HCT116 (cell line): ENCODE data around the gene LIX1. TPM values are rescaled to one million over a fixed set of nuclear protein-coding genes. Genes with fewer than 3 reads are reported as not detected.

ENCODE experiments used
- ATAC-seq: fragments of 200-7000 bp; cut with Tn5 transposase; 2 replicates; pipeline ENCODE4 v1.9.1; 2020; ENCODE audit warnings: mild to moderate bottlenecking, moderate library complexity
- BruUV-seq: library from RNA; stranded (reverse); fragments of 400-500 nt; replicated peaks from 2 replicates; lab custom pipeline; 2021; lab: Mats Ljungman, UMichigan
- CTCF ChIA-PET: fragments of 300-600 bp; sonication (Branson Sonifier 250); formaldehyde crosslinking; loops from one replicate; lab custom pipeline; 2021; ENCODE audit warnings: antibody characterized with exemption; lab: Charles Lee
- POLR2A ChIA-PET: fragments of 300-600, 350-600 bp; sonication (Branson Sonifier 250); formaldehyde crosslinking; loops from one replicate; lab custom pipeline; 2021; ENCODE audit warnings: antibody characterized with exemption; lab: Charles Lee
- RAD21 ChIA-PET, 2 experiments: fragments of 300-600 bp; sonication (Branson Sonifier 250); formaldehyde crosslinking; loops; one replicate each; lab custom pipeline; 2023; ENCODE audit warnings: low total read pairs in 2 of 2; ENCODE audit not compliant: uncharacterized antibody in 2 of 2, unreplicated experiment in 2 of 2, low non-redundant PET in 1 of 2; lab: Charles Lee
- DNase-seq: peaks from one replicate; pipeline ENCODE4 v3.0.0-alpha.2; 2010; ENCODE audit warnings: low read depth, low spot score
- H2AFZ ChIP-seq: fragments of 200-600 bp; shearing (Covaris generic), sonication (generic); 2 replicates; pipeline ENCODE4 v1.6.1; 2017; ENCODE audit warnings: low read depth, mixed run types, mixed read lengths, antibody characterized with exemption, low read length; ENCODE audit not compliant: poor library complexity, severe bottlenecking
- H3K27ac ChIP-seq: 2 replicates; pipeline ENCODE4 v1.5.1; 2012; ENCODE audit warnings: low read depth, low read length
- H3K27me3 ChIP-seq: fragments of 200-600 bp; sonication (generic); 2 replicates; pipeline ENCODE4 v1.6.1; 2016; ENCODE audit warnings: mixed run types, low read length, mixed read lengths; ENCODE audit not compliant: insufficient read depth
- H3K36me3 ChIP-seq, 2 experiments: fragments of 200-500 bp in 1 of 2; fragments of 200-600 bp in 1 of 2; sonication (Bioruptor generic) in 1 of 2; sonication (generic) in 1 of 2; 2 replicates each; pipeline versions ENCODE4 v1.5.1 to v1.6.1; 2014 to 2016; ENCODE audit warnings: low read length in 2 of 2, inconsistent platforms in 1 of 2, mixed read lengths in 1 of 2, mixed run types in 1 of 2; ENCODE audit not compliant: insufficient read depth in 2 of 2, control insufficient read depth in 1 of 2
- H3K4me1 ChIP-seq, 2 experiments: fragments of 200-600 bp in 1 of 2; sonication (generic) in 1 of 2; 2 replicates each; pipeline versions ENCODE4 v1.5.1 to v1.6.1; 2012 to 2017; ENCODE audit warnings: low read length in 2 of 2, inconsistent platforms in 1 of 2, mild to moderate bottlenecking in 1 of 2, mixed read lengths in 1 of 2, mixed run types in 1 of 2, moderate library complexity in 1 of 2; ENCODE audit not compliant: insufficient read depth in 2 of 2, control insufficient read depth in 1 of 2
- H3K4me2 ChIP-seq: fragments of 200-600 bp; sonication (generic); 2 replicates; pipeline ENCODE4 v1.6.1; 2017; ENCODE audit warnings: mixed run types, low read length, mixed read lengths
- H3K4me3 ChIP-seq, 2 experiments: fragments of 200-600 bp in 1 of 2; sonication (generic) in 1 of 2; replicated peaks in 1 of 2; 2 replicates each; pipeline ENCODE4 v1.5.1; 2011 to 2016; ENCODE audit warnings: low read length in 2 of 2, control low read depth in 1 of 2, low read depth in 1 of 2, mild to moderate bottlenecking in 1 of 2, mixed read lengths in 1 of 2, mixed run types in 1 of 2
- H3K79me2 ChIP-seq: fragments of 200-600 bp; sonication (generic); 2 replicates; pipeline ENCODE4 v1.6.1; 2017; ENCODE audit warnings: mild to moderate bottlenecking, mixed run types, low read length, moderate library complexity, mixed read lengths; ENCODE audit not compliant: insufficient read depth
- H3K9ac ChIP-seq: fragments of 200-600 bp; sonication (generic); 2 replicates; pipeline ENCODE4 v1.6.1; 2016; ENCODE audit warnings: low read length, mixed read lengths
- H3K9me2 ChIP-seq: fragments of 200-600 bp; sonication (generic), shearing (Covaris generic); 2 replicates; pipeline ENCODE4 v1.6.1; 2017; ENCODE audit warnings: mixed run types, mild to moderate bottlenecking, moderate library complexity; ENCODE audit not compliant: insufficient read depth
- H3K9me3 ChIP-seq, 2 experiments: fragments of 200-500 bp in 1 of 2; fragments of 200-600 bp in 1 of 2; sonication (Bioruptor generic) in 1 of 2; sonication (generic) in 1 of 2; 2 replicates each; pipeline ENCODE4 v1.6.1; 2014 to 2017; ENCODE audit warnings: low read length in 2 of 2, mixed read lengths in 2 of 2, inconsistent platforms in 1 of 2, low read depth in 1 of 2, mild to moderate bottlenecking in 1 of 2, mixed run types in 1 of 2, moderate library complexity in 1 of 2; ENCODE audit not compliant: control insufficient read depth in 1 of 2, insufficient read depth in 1 of 2
- H4K20me1 ChIP-seq: fragments of 200-600 bp; sonication (generic), shearing (Covaris generic); 2 replicates; pipeline ENCODE4 v1.6.1; 2017; ENCODE audit warnings: mixed run types, mild to moderate bottlenecking, moderate library complexity; ENCODE audit not compliant: insufficient read depth
- ATF3 ChIP-seq: IDR thresholded peaks from 2 replicates; pipeline ENCODE4 v1.6.1; 2012
- CBX3 ChIP-seq: IDR thresholded peaks from 2 replicates; pipeline ENCODE4 v1.6.1; 2012; ENCODE audit warnings: low read depth
- CEBPB ChIP-seq: IDR thresholded peaks from 2 replicates; pipeline ENCODE4 v1.6.1; 2012; ENCODE audit warnings: low read depth
- CTCF ChIP-seq, 3 experiments: fragments of 200-600 bp in 1 of 3; sonication (generic) in 1 of 3; IDR thresholded peaks in 2 of 3; conservative IDR thresholded peaks in 1 of 3; 2 replicates each; pipeline ENCODE4 v1.5.1; 2012 to 2017; ENCODE audit warnings: low read depth in 2 of 3, low read length in 2 of 3, antibody characterized with exemption in 1 of 3, borderline replicate concordance in 1 of 3, control low read depth in 1 of 3, mild to moderate bottlenecking in 1 of 3, mixed read lengths in 1 of 3, mixed run types in 1 of 3, moderate library complexity in 1 of 3; ENCODE audit not compliant: insufficient read depth in 1 of 3
- EGR1 ChIP-seq: IDR thresholded peaks from 2 replicates; pipeline ENCODE4 v1.6.1; 2012; ENCODE audit warnings: low read depth
- EZH2 ChIP-seq: fragments of 200-600 bp; sonication (generic); IDR thresholded peaks from 2 replicates; pipeline ENCODE4 v1.6.1; 2017; ENCODE audit warnings: antibody characterized with exemption, mixed run types
- EZH2phosphoT487 ChIP-seq: fragments of 200-600 bp; IDR thresholded peaks from 2 replicates; pipeline ENCODE4 v1.6.1; 2018; ENCODE audit warnings: antibody characterized with exemption, borderline replicate concordance
- JUND ChIP-seq: IDR thresholded peaks from 2 replicates; pipeline ENCODE4 v1.6.1; 2012
- MAX ChIP-seq: IDR thresholded peaks from 2 replicates; pipeline ENCODE4 v1.6.1; 2012
- POLR2A ChIP-seq: IDR thresholded peaks from 2 replicates; pipeline ENCODE4 v1.7.0; 2011; ENCODE audit warnings: borderline replicate concordance; ENCODE audit not compliant: insufficient read depth, insufficient read length; ENCODE audit errors: extremely low read depth
- POLR2AphosphoS5 ChIP-seq: IDR thresholded peaks from 2 replicates; pipeline ENCODE4 v1.6.1; 2011; ENCODE audit warnings: mild to moderate bottlenecking, low read depth, low read length, moderate library complexity
- RAD21 ChIP-seq: IDR thresholded peaks from 2 replicates; pipeline ENCODE4 v1.6.1; 2012; ENCODE audit warnings: low read depth, mild to moderate bottlenecking
- SIN3A ChIP-seq: IDR thresholded peaks from 2 replicates; pipeline ENCODE4 v1.6.1; 2012; ENCODE audit warnings: low read depth
- SP1 ChIP-seq: IDR thresholded peaks from 2 replicates; pipeline ENCODE4 v1.6.1; 2012; ENCODE audit warnings: low read depth
- SRF ChIP-seq: IDR thresholded peaks from 2 replicates; pipeline ENCODE4 v1.6.1; 2012; ENCODE audit warnings: low read depth
- TCF7L2 ChIP-seq: IDR thresholded peaks from 2 replicates; pipeline ENCODE4 v1.7.0; 2011; ENCODE audit warnings: borderline replicate concordance, inconsistent platforms; ENCODE audit not compliant: insufficient read depth, insufficient read length; ENCODE audit errors: extremely low read depth
- YY1 ChIP-seq: IDR thresholded peaks from 2 replicates; pipeline ENCODE4 v1.6.1; 2011; ENCODE audit warnings: low read length, low read depth, moderate library complexity, mild to moderate bottlenecking; ENCODE audit not compliant: insufficient replicate concordance; ENCODE audit errors: extremely low read depth
- ZBTB33 ChIP-seq: IDR thresholded peaks from 2 replicates; pipeline ENCODE4 v1.6.1; 2011; ENCODE audit warnings: mild to moderate bottlenecking, low read length, moderate library complexity; ENCODE audit not compliant: insufficient replicate concordance; ENCODE audit errors: extremely low read depth
- ZFX ChIP-seq: fragments of 450-650 bp; IDR thresholded peaks from 2 replicates; pipeline ENCODE4 v1.6.1; 2017
- intact Hi-C: fragments of 100-400 bp; cut with micrococcal nuclease; formaldehyde crosslinking; loops from 2 replicates; pipeline ENCODE4 v1.10.0; 2022
- total RNA-seq: library from RNA; stranded (reverse); gene quantifications from one replicate; pipeline ENCODE4 v1.2.1, GENCODE V29; 2021; ENCODE audit not compliant: unreplicated experiment

The LIX1 gene
- total RNA-seq, 1 experiment from 2014 or later = not detected

- POLR2A ChIA-PET = no interaction called here
- DNase-seq = no peak
- RAD21 ChIA-PET = no interaction called here
- intact Hi-C loops = no loop called here
- Histone ChIP-seq H3K4me2 (no peak overlapping the region), H3K27ac (no peak overlapping the region), H3K9me3 (no peaks in the 10 kb centered on the region), H4K20me1 (no peaks in the 10 kb centered on the region), H3K4me3 (no peak overlapping the region), H3K79me2 (no peaks in the 10 kb centered on the region), H3K9ac (no peak overlapping the region), H3K36me3 (no peaks in the 10 kb centered on the region), H3K9me2 (no peaks in the 10 kb centered on the region), H3K27me3 (no peaks in the 10 kb centered on the region), H3K4me1 (no peaks in the 10 kb centered on the region), H2AFZ (no peak overlapping the region)
- ATAC-seq = no peak
- CTCF ChIA-PET = no interaction called here
- BruUV-seq = no TSS peak
- no peak for TF ChIP-seq POLR2AphosphoS5
- TF ChIP-seq EZH2phosphoT487 = no peak
Observed at GRCh38 chr5:97151370-97151769, 9.0 kb upstream of the LIX1 start.

- Histone ChIP-seq H3K27me3 (no peaks in the 10 kb centered on the region), H3K4me3 (no peak overlapping the region), H3K9ac (no peak overlapping the region), H3K79me2 (no peaks in the 10 kb centered on the region), H3K4me2 (no peak overlapping the region), H4K20me1 (no peaks in the 10 kb centered on the region), H2AFZ (no peak overlapping the region), H3K36me3 (no peaks in the 10 kb centered on the region), H3K9me3 (no peaks in the 10 kb centered on the region), H3K27ac (no peak overlapping the region), H3K4me1 (no peaks in the 10 kb centered on the region), H3K9me2 (no peaks in the 10 kb centered on the region)
- ChIA-PET POLR2A (no interaction called here), RAD21 (no interaction called here), CTCF (no interaction called here)
- TF ChIP-seq EZH2 = no peak
- TF ChIP-seq JUND = no peak
- TF ChIP-seq RAD21 = no peak
- TF ChIP-seq CTCF (IDR thresholded peaks at IDR 0.05 in 2 of 3, conservative IDR thresholded peaks at IDR 0.05 in 1 of 3; ENCODE audit: borderline replicate concordance in 1 of 3, insufficient read depth in 1 of 3, low read depth in 2 of 3, low read length in 2 of 3) = no peak
- TF ChIP-seq YY1 = no peak
- no peak for TF ChIP-seq POLR2A
- no peak for TF ChIP-seq CBX3
- TF ChIP-seq ZBTB33 = no peak
- TF ChIP-seq SIN3A = no peak
- no peak for TF ChIP-seq TCF7L2
- TF ChIP-seq CEBPB = no peak
- no peak for TF ChIP-seq EZH2phosphoT487
- no peak for TF ChIP-seq POLR2AphosphoS5
- TF ChIP-seq ATF3 = no peak
- TF ChIP-seq EGR1 = no peak
- no peak for TF ChIP-seq MAX
- TF ChIP-seq SRF = no peak
- TF ChIP-seq SP1 = no peak
- no peak for TF ChIP-seq ZFX
- ATAC-seq (no peak), DNase-seq (no peak)
- intact Hi-C loops = no loop called here
- no TSS peak for BruUV-seq
Observed at GRCh38 chr5:97150401-97150800, 8.0 kb upstream of the LIX1 start.
